Parathyroid adenoma (tissue), 2 donors: ENCODE data around the gene EPDR1.

ENCODE experiments used
- H2AFZ ChIP-seq: fragments of 300-600 bp; sonication (generic); one replicate; pipeline ENCODE4 v1.7.0; 2017; ENCODE audit warnings: antibody characterized with exemption, mild to moderate bottlenecking
- H3K27ac ChIP-seq: fragments of 300-600 bp; sonication (generic); one replicate; pipeline ENCODE4 v1.7.0; 2017
- H3K27me3 ChIP-seq: fragments of 300-600 bp; sonication (generic); one replicate; pipeline ENCODE4 v1.7.0; 2017; ENCODE audit warnings: low read length; ENCODE audit not compliant: control insufficient read depth, insufficient read depth
- H3K36me3 ChIP-seq: fragments of 300-600 bp; sonication (generic); one replicate; pipeline ENCODE4 v1.7.0; 2017; ENCODE audit warnings: low read length; ENCODE audit not compliant: control insufficient read depth, insufficient read depth
- H3K4me1 ChIP-seq: fragments of 300-600 bp; sonication (generic); one replicate; pipeline ENCODE4 v1.7.0; 2017; ENCODE audit warnings: control low read depth
- H3K4me2 ChIP-seq: fragments of 300-600 bp; sonication (generic); one replicate; pipeline ENCODE4 v1.7.0; 2017; ENCODE audit warnings: low read length
- H3K4me3 ChIP-seq: fragments of 300-600 bp; sonication (generic); one replicate; pipeline ENCODE4 v1.7.0; 2017; ENCODE audit warnings: low read depth, low read length
- H3K79me2 ChIP-seq: fragments of 300-600 bp; sonication (generic); one replicate; pipeline ENCODE4 v1.7.0; 2017; ENCODE audit warnings: control low read depth
- H3K9ac ChIP-seq: fragments of 300-600 bp; sonication (generic); one replicate; pipeline ENCODE4 v1.7.0; 2017; ENCODE audit warnings: mild to moderate bottlenecking
- H3K9me3 ChIP-seq: fragments of 300-600 bp; sonication (generic); one replicate; pipeline ENCODE4 v1.7.0; 2017; ENCODE audit warnings: low read length; ENCODE audit not compliant: control insufficient read depth
- CTCF ChIP-seq: fragments of 300-600 bp; sonication (generic); IDR thresholded peaks from one replicate; pipeline ENCODE4 v1.7.0; 2017; ENCODE audit warnings: antibody characterized with exemption, mild to moderate bottlenecking
- donor health status: primary hyperparathyroidism.

Gene EPDR1

GRCh38 chr7:37956791-37957190, 36.4 kb downstream of the EPDR1 start:
- H3K9ac ChIP-seq = no peak overlapping the region
- H3K27me3 ChIP-seq = no peaks in the 10 kb centered on the region
- H3K4me2 ChIP-seq = no peak overlapping the region
- no peaks in the 10 kb centered on the region for H3K79me2 ChIP-seq
- H3K27ac ChIP-seq = no peak overlapping the region
- no peak for TF ChIP-seq CTCF
- no peak overlapping the region for H2AFZ ChIP-seq
- H3K9me3 ChIP-seq = no peaks in the 10 kb centered on the region
- no peak overlapping the region for H3K4me3 ChIP-seq
- H3K4me1 ChIP-seq = no peaks in the 10 kb centered on the region
- no peaks in the 10 kb centered on the region for H3K36me3 ChIP-seq

- Histone ChIP-seq H3K27me3 (no peaks in the 10 kb centered on the region), H3K4me1 (no peaks in the 10 kb centered on the region), H3K9me3 (no peaks in the 10 kb centered on the region), H3K79me2 (no peaks in the 10 kb centered on the region), H3K9ac (no peak overlapping the region), H3K36me3 (no peaks in the 10 kb centered on the region), H3K4me2 (no peak overlapping the region), H3K4me3 (no peak overlapping the region), H3K27ac (no peak overlapping the region), H2AFZ (no peak overlapping the region)
- TF ChIP-seq CTCF = no peak
Measured at GRCh38 chr7:37957221-37957970, 37.0 kb downstream of the EPDR1 start.

- no peak for TF ChIP-seq CTCF
Measured at GRCh38 chr7:37960483-37960882, 40.0 kb downstream of the EPDR1 start.

GRCh38 chr7:37961251-37961650, 40.8 kb downstream of the EPDR1 start:
- H3K4me1 ChIP-seq = no peaks in the 10 kb centered on the region
- no peak for TF ChIP-seq CTCF
- H3K79me2 ChIP-seq = no peaks in the 10 kb centered on the region
- no peak overlapping the region for H3K27ac ChIP-seq
- no peaks in the 10 kb centered on the region for H3K9me3 ChIP-seq
- no peak overlapping the region for H2AFZ ChIP-seq
- H3K27me3 ChIP-seq = no peaks in the 10 kb centered on the region
- no peak overlapping the region for H3K9ac ChIP-seq
- H3K4me3 ChIP-seq = no peak overlapping the region
- H3K4me2 ChIP-seq = no peak overlapping the region
- H3K36me3 ChIP-seq = no peaks in the 10 kb centered on the region

More at GRCh38 chr7:37960483-37960882, 40.0 kb downstream of the EPDR1 start:
- Histone ChIP-seq H3K27me3 (no peaks in the 10 kb centered on the region), H3K27ac (no peak overlapping the region), H3K4me1 (no peaks in the 10 kb centered on the region), H3K9ac (no peak overlapping the region), H3K79me2 (no peaks in the 10 kb centered on the region), H3K9me3 (no peaks in the 10 kb centered on the region), H3K4me3 (no peak overlapping the region), H2AFZ (no peak overlapping the region), H3K4me2 (no peak overlapping the region), H3K36me3 (no peaks in the 10 kb centered on the region)

- H3K27ac ChIP-seq = no peak overlapping the region
- H3K4me1 ChIP-seq = no peaks in the 10 kb centered on the region
- no peak for TF ChIP-seq CTCF
- no peaks in the 10 kb centered on the region for H3K9me3 ChIP-seq
- H3K79me2 ChIP-seq = no peaks in the 10 kb centered on the region
- no peak overlapping the region for H3K9ac ChIP-seq
- H2AFZ ChIP-seq = no peak overlapping the region
- no peak overlapping the region for H3K4me3 ChIP-seq
- H3K27me3 ChIP-seq = no peaks in the 10 kb centered on the region
- no peaks in the 10 kb centered on the region for H3K36me3 ChIP-seq
- no peak overlapping the region for H3K4me2 ChIP-seq
Measured at GRCh38 chr7:37964196-37964595, 43.8 kb downstream of the EPDR1 start.
